Ishikawa (cell line): Measurements from ENCODE around the gene ARSI.
A peak's percentile ranks its signal among the peaks of the same experiment; 100 is the strongest.

ENCODE experiments used
- CEBPB ChIP-seq: IDR thresholded peaks from 2 replicates; pipeline ENCODE4 v1.6.1; 2012
- CREB1 ChIP-seq: IDR thresholded peaks from 2 replicates; pipeline ENCODE4 v1.6.1; 2012; ENCODE audit warnings: low read depth
- EGR1 ChIP-seq: IDR thresholded peaks from 2 replicates; pipeline ENCODE4 v1.6.1; 2012
- EP300 ChIP-seq: IDR thresholded peaks from 2 replicates; pipeline ENCODE4 v1.6.1; 2012; ENCODE audit warnings: borderline replicate concordance
- FOXM1 ChIP-seq: IDR thresholded peaks from 2 replicates; pipeline ENCODE4 v1.6.1; 2012; ENCODE audit warnings: low read depth, borderline replicate concordance
- NFIC ChIP-seq: IDR thresholded peaks from 2 replicates; pipeline ENCODE4 v1.6.1; 2012
- RAD21 ChIP-seq: IDR thresholded peaks from 2 replicates; pipeline ENCODE4 v1.6.1; 2012; ENCODE audit warnings: low read depth
- REST ChIP-seq: IDR thresholded peaks from 2 replicates; pipeline ENCODE4 v1.6.1; 2012; ENCODE audit warnings: low read depth, mild to moderate bottlenecking
- TAF1 ChIP-seq: IDR thresholded peaks from 2 replicates; pipeline ENCODE4 v1.6.1; 2012; ENCODE audit warnings: low read depth, mild to moderate bottlenecking
- TCF12 ChIP-seq: IDR thresholded peaks from 2 replicates; pipeline ENCODE4 v1.6.1; 2012; ENCODE audit warnings: low read depth
- TEAD4 ChIP-seq: IDR thresholded peaks from 2 replicates; pipeline ENCODE4 v1.6.1; 2012
- YY1 ChIP-seq: IDR thresholded peaks from 2 replicates; pipeline ENCODE4 v1.6.1; 2012; ENCODE audit warnings: low read depth
- ZBTB7A ChIP-seq: IDR thresholded peaks from 2 replicates; pipeline ENCODE4 v1.6.1; 2012; ENCODE audit warnings: low read depth
- TF ChIP-seq, protein P1 (sequence below): IDR thresholded peaks from 2 replicates; pipeline ENCODE4 v1.6.1; 2012
- TF ChIP-seq, protein P2 (sequence below): IDR thresholded peaks from 2 replicates; pipeline ENCODE4 v1.6.1; 2012

ARSI gene

DNA sequence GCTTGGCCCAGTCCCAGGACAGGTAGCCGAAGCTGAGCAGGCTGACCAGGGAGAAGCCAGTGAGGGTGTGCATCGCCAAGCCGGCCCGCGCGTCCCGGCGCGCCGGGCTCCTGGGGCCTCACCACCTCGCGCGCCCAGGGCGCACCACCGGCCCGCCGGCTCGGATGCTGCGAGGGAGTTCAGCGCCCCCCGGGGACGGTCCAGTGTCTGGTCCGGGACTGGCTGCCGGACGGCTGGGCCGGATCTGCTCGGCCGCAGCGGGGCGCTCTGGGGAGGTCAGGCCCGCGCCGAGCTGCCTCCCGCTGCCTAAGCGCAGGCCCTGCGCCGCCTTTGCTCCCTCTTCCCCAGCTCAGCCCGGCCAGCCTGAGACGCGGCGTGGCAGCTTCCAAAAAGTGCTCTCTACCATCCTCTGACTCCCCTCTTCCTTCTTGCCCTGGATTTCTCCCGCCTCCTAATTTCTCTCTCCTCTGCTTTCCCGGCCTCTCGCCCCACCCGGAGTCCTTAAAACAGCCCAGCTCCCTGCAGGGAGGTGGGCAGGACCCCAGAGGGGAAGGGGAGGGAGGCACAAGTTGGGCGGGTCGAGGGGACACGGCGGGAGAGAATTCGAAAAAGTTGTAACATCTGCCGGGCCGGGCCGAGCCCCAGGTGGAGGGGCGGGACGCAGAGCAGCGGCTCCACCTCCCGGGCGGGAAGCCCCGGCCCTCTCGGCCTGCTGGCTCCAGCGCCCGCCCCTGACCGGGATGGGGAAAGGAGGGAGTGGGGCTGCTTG lies at the start of gene ARSI:
Gene ARSI (minus strand): TSS at position 605 of the 769 bp plus-strand sequence. CDS start 532 bp downstream, at position 73.
- TF ChIP-seq, protein P1, sequence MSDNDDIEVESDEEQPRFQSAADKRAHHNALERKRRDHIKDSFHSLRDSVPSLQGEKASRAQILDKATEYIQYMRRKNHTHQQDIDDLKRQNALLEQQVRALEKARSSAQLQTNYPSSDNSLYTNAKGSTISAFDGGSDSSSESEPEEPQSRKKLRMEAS: no peak
- TF ChIP-seq REST: no peak
- TF ChIP-seq RAD21: no peak
- no peak for TF ChIP-seq ZBTB7A
- TF ChIP-seq EGR1: no peak
- TF ChIP-seq TEAD4: no peak
- TF ChIP-seq TCF12: no peak
- TF ChIP-seq EP300: no peak
- no peak for TF ChIP-seq FOXM1
- no peak for TF ChIP-seq YY1
- TF ChIP-seq, protein P2, sequence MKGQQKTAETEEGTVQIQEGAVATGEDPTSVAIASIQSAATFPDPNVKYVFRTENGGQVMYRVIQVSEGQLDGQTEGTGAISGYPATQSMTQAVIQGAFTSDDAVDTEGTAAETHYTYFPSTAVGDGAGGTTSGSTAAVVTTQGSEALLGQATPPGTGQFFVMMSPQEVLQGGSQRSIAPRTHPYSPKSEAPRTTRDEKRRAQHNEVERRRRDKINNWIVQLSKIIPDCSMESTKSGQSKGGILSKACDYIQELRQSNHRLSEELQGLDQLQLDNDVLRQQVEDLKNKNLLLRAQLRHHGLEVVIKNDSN: no peak
- no peak for TF ChIP-seq NFIC
- no peak for TF ChIP-seq TAF1
- TF ChIP-seq CEBPB: no peak
- no peak for TF ChIP-seq CREB1

GRCh38 chr5:150350524-150351344 lies 48.0 kb upstream of the ARSI start:
- TF ChIP-seq NFIC (no peak), ZBTB7A (no peak), YY1 (no peak), CEBPB (peak; percentile 27; the same call in 1 of the 2 replicates), RAD21 (peak; percentile 95), TCF12 (0 out of 2 replicates have a peak, but pooled peaks have one; percentile 21), EGR1 (no peak), FOXM1 (no peak; the same call in 1 of the 2 replicates), TEAD4 (no peak)
- TF ChIP-seq, protein P1: peak; percentile 54
- TF ChIP-seq, protein P2: peak; percentile 85

- TF ChIP-seq EGR1: no peak
Observed at GRCh38 chr5:150349681-150350275, 47.1 kb upstream of the ARSI start.

GRCh38 chr5:150347451-150347850 lies 44.7 kb upstream of the ARSI start:
- TF ChIP-seq YY1 (no peak), TAF1 (no peak), TEAD4 (no peak), ZBTB7A (no peak), RAD21 (no peak), TCF12 (no peak), CREB1 (no peak), NFIC (no peak), REST (no peak), CEBPB (no peak), EP300 (no peak), EGR1 (no peak), FOXM1 (no peak)
- TF ChIP-seq, protein P2: no peak
- TF ChIP-seq, protein P1: no peak

DNA sequence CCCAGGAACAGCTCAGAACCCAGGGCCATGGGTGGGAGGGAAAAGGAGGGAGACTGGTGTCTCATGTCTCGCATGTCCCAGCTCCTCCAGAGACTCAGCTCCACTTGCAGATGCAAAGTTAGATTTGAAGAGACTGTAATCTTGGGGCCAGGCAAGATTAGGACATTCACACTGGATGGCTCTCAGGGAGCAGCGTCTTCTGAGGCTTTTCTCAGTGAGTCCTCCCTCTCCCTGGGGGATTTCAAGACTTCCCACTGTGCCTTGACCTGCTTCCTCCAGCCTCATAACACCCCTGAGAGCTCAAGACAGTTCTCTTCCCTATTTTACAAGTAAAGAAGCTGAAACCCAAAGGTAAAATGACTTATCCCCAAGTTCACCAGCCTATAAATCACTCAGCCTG lies 44.3 kb upstream of the ARSI start:
- TF ChIP-seq EP300 (no peak), TCF12 (no peak), CEBPB (no peak), NFIC (no peak), EGR1 (no peak), FOXM1 (no peak), REST (no peak), TEAD4 (no peak)
- TF ChIP-seq, protein P1: no peak
- TF ChIP-seq, protein P2: no peak
